DND-41 (cell line): ENCODE data around the gene ADAMTS3.

Source experiments
- ATAC-seq: fragments of 200-7000 bp; cut with Tn5 transposase; 3 replicates; pipeline ENCODE4 v1.9.1; 2021; ENCODE audit warnings: low read depth; ENCODE audit not compliant: insufficient read depth
- DNase-seq: peaks from one replicate; pipeline ENCODE4 v3.0.0-alpha.2; 2020
- H2AFZ ChIP-seq: 2 replicates; pipeline ENCODE4 v1.6.0; 2012; ENCODE audit warnings: low read depth, low read length
- H3K27ac ChIP-seq: 2 replicates; pipeline ENCODE4 v1.5.1; 2012; ENCODE audit warnings: low read length, inconsistent platforms
- H3K27me3 ChIP-seq: fragments of 200-600 bp; sonication (generic); 2 replicates; pipeline ENCODE4 v1.6.0; 2012; ENCODE audit warnings: low read length, mild to moderate bottlenecking, inconsistent platforms; ENCODE audit not compliant: insufficient read depth, poor library complexity
- H3K36me3 ChIP-seq: 2 replicates; pipeline ENCODE4 v1.5.1; 2012; ENCODE audit warnings: low read length, inconsistent platforms; ENCODE audit not compliant: insufficient read depth
- H3K4me1 ChIP-seq: 2 replicates; pipeline ENCODE4 v1.5.1; 2012; ENCODE audit warnings: mild to moderate bottlenecking, low read length; ENCODE audit not compliant: insufficient read depth
- H3K4me2 ChIP-seq: 2 replicates; pipeline ENCODE4 v1.6.0; 2012; ENCODE audit warnings: mild to moderate bottlenecking, moderate library complexity, low read length, inconsistent platforms; ENCODE audit not compliant: insufficient read depth
- H3K4me3 ChIP-seq, 2 experiments: fragments of 200-600 bp in 1 of 2; shearing (Covaris generic) in 1 of 2; 2 replicates each; pipeline ENCODE4 v1.5.1; 2012 to 2016; ENCODE audit warnings: inconsistent platforms in 2 of 2, low read length in 2 of 2, mild to moderate bottlenecking in 2 of 2, low read depth in 1 of 2, moderate library complexity in 1 of 2
- H3K79me2 ChIP-seq: 2 replicates; pipeline ENCODE4 v1.6.0; 2012; ENCODE audit warnings: low read length, inconsistent platforms; ENCODE audit not compliant: insufficient read depth
- H3K9ac ChIP-seq: 2 replicates; pipeline ENCODE4 v1.6.0; 2012; ENCODE audit warnings: low read depth, mild to moderate bottlenecking, inconsistent platforms, low read length, moderate library complexity
- H3K9me3 ChIP-seq: 2 replicates; pipeline ENCODE4 v1.5.1; 2012; ENCODE audit warnings: low read length, moderate library complexity, mild to moderate bottlenecking, inconsistent platforms; ENCODE audit not compliant: insufficient read depth, severe bottlenecking
- H4K20me1 ChIP-seq: 2 replicates; pipeline ENCODE4 v1.6.0; 2012; ENCODE audit warnings: low read length; ENCODE audit not compliant: insufficient read depth
- CTCF ChIP-seq: IDR thresholded peaks from 2 replicates; pipeline ENCODE4 v1.5.1; 2012; ENCODE audit warnings: borderline replicate concordance, low read length, moderate library complexity, mild to moderate bottlenecking; ENCODE audit not compliant: poor library complexity, severe bottlenecking; ENCODE audit errors: extremely low read depth
- EZH2 ChIP-seq: IDR thresholded peaks from 3 replicates; pipeline ENCODE4 v1.6.1; 2012; ENCODE audit warnings: borderline replicate concordance, low read depth, mild to moderate bottlenecking, moderate library complexity, low read length, inconsistent platforms; ENCODE audit not compliant: severe bottlenecking

Gene ADAMTS3

DNA sequence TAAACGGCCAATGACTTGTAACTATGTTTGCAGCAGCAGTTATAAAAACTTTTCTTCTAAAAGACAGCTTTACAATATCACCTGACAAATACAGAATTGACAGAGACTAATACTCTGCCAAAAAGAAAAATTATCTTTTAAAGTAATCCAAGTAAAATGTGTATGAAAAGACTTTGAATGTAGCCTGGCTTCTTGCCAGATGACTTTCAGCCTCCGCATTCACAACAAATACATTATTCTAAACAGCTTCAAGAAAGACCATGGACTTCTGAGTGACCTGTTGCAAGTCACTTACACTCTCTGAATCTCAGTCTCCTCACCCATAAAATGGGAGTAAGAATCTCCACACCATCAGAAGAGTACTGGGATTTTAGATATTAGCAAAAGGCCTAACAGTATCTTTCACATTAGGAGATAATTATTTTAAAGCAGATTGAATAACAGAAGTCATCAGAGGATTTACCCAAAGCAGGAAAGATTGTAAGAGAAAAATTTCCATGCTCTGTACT lies 2.5 kb downstream of the ADAMTS3 start:
- H3K4me1 ChIP-seq = no peaks in the 10 kb centered on the region; the same call in 1 of the 2 replicates
- ATAC-seq = no peak
- H2AFZ ChIP-seq = no peak overlapping the region
- H3K27me3 ChIP-seq = peaks cover 22% of the 10 kb centered on the region
- no peaks in the 10 kb centered on the region for H3K79me2 ChIP-seq
- TF ChIP-seq CTCF = no peak
- no peak for TF ChIP-seq EZH2
- H3K9ac ChIP-seq = no peak overlapping the region
- DNase-seq = no peak
- no peak overlapping the region for H3K27ac ChIP-seq
- no peaks in the 10 kb centered on the region for H3K9me3 ChIP-seq
- no peaks in the 10 kb centered on the region for H4K20me1 ChIP-seq
- H3K4me2 ChIP-seq = no peak overlapping the region
- H3K36me3 ChIP-seq = no peaks in the 10 kb centered on the region
- H3K4me3 ChIP-seq = no peak overlapping the region

- ATAC-seq (no peak), DNase-seq (no peak)
- H3K79me2 ChIP-seq = no peaks in the 10 kb centered on the region
- no peaks in the 10 kb centered on the region for H3K9me3 ChIP-seq
- no peaks in the 10 kb centered on the region for H3K36me3 ChIP-seq
- TF ChIP-seq EZH2 (no peak), CTCF (no peak)
- no peak overlapping the region for H3K9ac ChIP-seq
- H3K4me3 ChIP-seq = no peak overlapping the region
- H3K4me2 ChIP-seq = no peak overlapping the region
- no peaks in the 10 kb centered on the region for H4K20me1 ChIP-seq
- no peak overlapping the region for H3K27ac ChIP-seq
- H3K27me3 ChIP-seq = peaks cover 22% of the 10 kb centered on the region
- H2AFZ ChIP-seq = no peak overlapping the region
- no peaks in the 10 kb centered on the region; the same call in 1 of the 2 replicates for H3K4me1 ChIP-seq
These were observed 4.2 kb downstream of the ADAMTS3 start for GRCh38 chr4:72564789-72565188.

GRCh38 chr4:72564184-72564583 lies 4.8 kb downstream of the ADAMTS3 start:
- Histone ChIP-seq H3K4me1 (no peaks in the 10 kb centered on the region; the same call in 1 of the 2 replicates), H3K9ac (no peak overlapping the region), H3K79me2 (no peaks in the 10 kb centered on the region), H3K27me3 (peaks cover 22% of the 10 kb centered on the region), H3K36me3 (no peaks in the 10 kb centered on the region), H3K4me2 (no peak overlapping the region), H3K27ac (no peak overlapping the region), H2AFZ (no peak overlapping the region), H3K9me3 (no peaks in the 10 kb centered on the region), H4K20me1 (no peaks in the 10 kb centered on the region), H3K4me3 (no peak overlapping the region)
- TF ChIP-seq CTCF (no peak), EZH2 (no peak)
- ATAC-seq (no peak), DNase-seq (no peak)

GRCh38 chr4:72558655-72559054 lies 10.4 kb downstream of the ADAMTS3 start:
- no peaks in the 10 kb centered on the region for H3K27me3 ChIP-seq
- H3K9ac ChIP-seq = no peak overlapping the region
- no peaks in the 10 kb centered on the region for H3K9me3 ChIP-seq
- ATAC-seq (no peak), DNase-seq (no peak)
- H2AFZ ChIP-seq = no peak overlapping the region
- H3K27ac ChIP-seq = no peak overlapping the region
- H3K79me2 ChIP-seq = no peaks in the 10 kb centered on the region
- H3K4me3 ChIP-seq = no peak overlapping the region
- no peaks in the 10 kb centered on the region for H3K36me3 ChIP-seq
- H3K4me1 ChIP-seq = no peaks in the 10 kb centered on the region
- no peak overlapping the region for H3K4me2 ChIP-seq
- TF ChIP-seq EZH2 = no peak
- TF ChIP-seq CTCF = no peak
- H4K20me1 ChIP-seq = no peaks in the 10 kb centered on the region
